Lower lobe of right lung (tissue), 2 donors: ENCODE results near the gene NCKAP5. TPM values are rescaled to one million over a fixed set of nuclear protein-coding genes. Genes with fewer than 3 reads are reported as not detected.
"Not testable (repeated sequence)": the region's sequence is repeated elsewhere in the genome, so short reads cannot be mapped to it uniquely, and the experiment has no call there.

Experiments used
- ATAC-seq, 2 donors: fragments of 200-7000 bp; cut with Tn5 transposase; one replicate each; pipeline ENCODE4 v1.9.1; 2020 to 2022; ENCODE audit warnings: mild to moderate bottlenecking in 2 of 2, moderate library complexity in 2 of 2
- DNase-seq: peaks from one replicate; pipeline ENCODE4 v3.0.0-alpha.2; 2020
- H3K27ac ChIP-seq: fragments of 200-600 bp; one replicate; pipeline ENCODE4 v1.8.0; 2022
- H3K27me3 ChIP-seq: fragments of 200-600 bp; one replicate; pipeline ENCODE4 v1.8.0; 2022; ENCODE audit warnings: low read depth
- H3K36me3 ChIP-seq: fragments of 200-600 bp; one replicate; pipeline ENCODE4 v1.8.0; 2022; ENCODE audit warnings: mild to moderate bottlenecking
- H3K4me1 ChIP-seq: fragments of 200-600 bp; one replicate; pipeline ENCODE4 v1.8.0; 2022
- H3K4me3 ChIP-seq: fragments of 200-600 bp; one replicate; pipeline ENCODE4 v1.8.0; 2022; ENCODE audit warnings: mild to moderate bottlenecking
- H3K9me3 ChIP-seq: fragments of 200-600 bp; one replicate; pipeline ENCODE4 v1.8.0; 2022
- CTCF ChIP-seq: fragments of 200-600 bp; IDR thresholded peaks from one replicate; pipeline ENCODE4 v1.8.0; 2022; ENCODE audit warnings: antibody characterized with exemption, mild to moderate bottlenecking
- intact Hi-C: fragments of 100-400 bp; cut with DNase I; formaldehyde crosslinking; loops from one replicate; pipeline ENCODE4 v1.11.0; 2022
- total RNA-seq: library from RNA; stranded (reverse); fragmentation: NEBNext Ultra II Directional; extraction: Animal tissue kit (Norgen Biotek cat#: 25700); gene quantifications from one replicate; pipeline ENCODE4 v1.2.1, GENCODE V29; 2021
- donor health status: DM: no; HTN: yes; CAD: no; lungs with severe emphysema.

NCKAP5 gene
- total RNA-seq, 1 donor from 2014 or later, result 34.6 TPM

- Histone ChIP-seq H3K9me3 (no peaks in the 10 kb centered on the region), H3K4me1 (no peaks in the 10 kb centered on the region), H3K4me3 (no peak overlapping the region), H3K36me3 (no peaks in the 10 kb centered on the region), H3K27ac (no peak overlapping the region), H3K27me3 (no peaks in the 10 kb centered on the region)
- no peak for DNase-seq
- intact Hi-C loops, result no loop called here
- ATAC-seq, result peak in 1 of 2 donors; percentile 21
- no peak for TF ChIP-seq CTCF
These were observed 756.9 kb downstream of the NCKAP5 start for GRCh38 chr2:132811148-132811915.

GRCh38 chr2:132809962-132810361, 758.3 kb downstream of the NCKAP5 start:
- ATAC-seq, DNase-seq, H3K4me1 ChIP-seq, H3K4me3 ChIP-seq, H3K27me3 ChIP-seq, H3K27ac ChIP-seq, H3K9me3 ChIP-seq, intact Hi-C loops, H3K36me3 ChIP-seq: not testable (repeated sequence)

GRCh38 chr2:132804051-132804450, 764.2 kb downstream of the NCKAP5 start:
- no peak for TF ChIP-seq CTCF
- peak in 1 of 2 donors; percentile 52 for ATAC-seq
- Histone ChIP-seq H3K9me3 (no peaks in the 10 kb centered on the region), H3K4me3 (no peak overlapping the region), H3K4me1 (no peaks in the 10 kb centered on the region), H3K27ac (no peak overlapping the region), H3K27me3 (no peaks in the 10 kb centered on the region), H3K36me3 (no peaks in the 10 kb centered on the region)
- no peak for DNase-seq
- intact Hi-C loops, result no loop called here

GRCh38 chr2:132798341-132798740, 769.9 kb downstream of the NCKAP5 start:
- H3K4me3 ChIP-seq, result no peak overlapping the region

DNA sequence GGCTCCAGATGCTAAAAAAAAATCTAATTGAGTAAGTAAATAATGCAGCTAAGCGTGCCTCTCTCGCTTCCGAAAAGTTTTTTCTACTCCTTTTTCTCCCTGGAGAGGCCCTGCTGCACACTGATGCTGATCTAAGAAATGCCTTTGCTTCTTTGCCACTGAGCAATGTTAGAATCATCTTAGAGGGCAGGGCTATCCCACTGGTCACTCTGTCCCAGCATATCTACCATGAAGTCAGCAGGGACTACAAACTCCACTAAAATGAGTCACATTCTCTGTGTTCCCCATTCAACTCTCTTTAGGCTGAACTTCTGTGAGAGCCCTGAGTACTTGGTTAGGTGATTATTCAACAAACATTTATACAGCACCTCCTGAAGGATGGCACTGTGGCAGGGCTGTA, 770.7 kb downstream of the NCKAP5 start:
- Histone ChIP-seq H3K36me3 (peaks cover 6% of the 10 kb centered on the region), H3K27me3 (no peaks in the 10 kb centered on the region), H3K9me3 (no peaks in the 10 kb centered on the region), H3K27ac (no peak overlapping the region), H3K4me1 (no peaks in the 10 kb centered on the region), H3K4me3 (no peak overlapping the region)
- no peak for DNase-seq
- no peak for TF ChIP-seq CTCF
- ATAC-seq, result peak in 1 of 2 donors; percentile 42
- intact Hi-C loops, result no loop called here

More at GRCh38 chr2:132798341-132798740, 769.9 kb downstream of the NCKAP5 start:
- TF ChIP-seq CTCF, result no peak
- no peaks in the 10 kb centered on the region for H3K27me3 ChIP-seq
- H3K9me3 ChIP-seq, result no peaks in the 10 kb centered on the region
- H3K27ac ChIP-seq, result no peak overlapping the region
- DNase-seq (no peak), ATAC-seq (no peak)
- peaks cover 4% of the 10 kb centered on the region for H3K36me3 ChIP-seq
- intact Hi-C loops, result no loop called here
- H3K4me1 ChIP-seq, result no peaks in the 10 kb centered on the region

DNA sequence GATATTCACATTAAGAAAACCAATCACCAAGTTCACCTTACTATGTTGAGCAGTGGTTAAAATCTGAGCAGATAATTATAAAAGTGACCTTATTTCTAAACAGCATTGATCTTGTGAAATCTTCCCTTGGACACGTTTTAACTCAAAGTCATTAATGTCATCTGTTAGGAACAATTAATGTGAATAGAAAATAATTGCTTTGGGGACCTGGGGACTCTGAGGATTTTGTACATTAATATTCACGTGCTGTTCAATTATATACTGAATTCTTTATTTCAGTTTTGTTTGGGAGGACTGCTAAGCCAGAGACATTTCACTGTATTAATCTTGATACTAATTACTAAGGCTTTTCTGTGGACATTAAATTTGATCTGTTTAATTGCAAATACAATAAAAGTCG, 771.2 kb downstream of the NCKAP5 start:
- no peak for TF ChIP-seq CTCF
- no peak for DNase-seq
- ATAC-seq, result no peak
- no peaks in the 10 kb centered on the region for H3K27me3 ChIP-seq
- H3K4me1 ChIP-seq, result no peaks in the 10 kb centered on the region
- H3K36me3 ChIP-seq, result peaks cover 6% of the 10 kb centered on the region
- H3K9me3 ChIP-seq, result no peaks in the 10 kb centered on the region
- no peak overlapping the region for H3K4me3 ChIP-seq
- H3K27ac ChIP-seq, result no peak overlapping the region
- intact Hi-C loops, result no loop called here
